Upper lobe of left lung (tissue), 6 donors: ENCODE data around the gene DACH1. TPM values are rescaled to one million over a fixed set of nuclear protein-coding genes. Genes with fewer than 3 reads are reported as not detected.

Experiments
- ATAC-seq, 2 donors: fragments of 200-7000 bp; cut with Tn5 transposase; one replicate each; pipeline ENCODE4 v1.9.1; 2022; ENCODE audit warnings: mild to moderate bottlenecking in 2 of 2, moderate library complexity in 2 of 2; ENCODE audit not compliant: low FRiP score in 2 of 2
- DNase-seq, 2 donors: peaks; one replicate each; pipeline ENCODE4 v3.0.0-alpha.2; 2019 to 2020
- H3K27ac ChIP-seq, 4 donors: fragments of 200-600 bp; sonication (generic); one replicate each; pipeline ENCODE4 v1.5.1; 2016 to 2019
- H3K27me3 ChIP-seq, 4 donors: fragments of 200-600 bp; sonication (generic); one replicate each; pipeline ENCODE4 v1.5.1; 2017 to 2019
- H3K36me3 ChIP-seq, 4 donors: fragments of 200-600 bp; sonication (generic); one replicate each; pipeline ENCODE4 v1.5.1; 2016 to 2019
- H3K4me1 ChIP-seq, 4 donors: fragments of 200-600 bp; sonication (generic); one replicate each; pipeline ENCODE4 v1.5.1; 2018 to 2019
- H3K4me3 ChIP-seq, 4 donors: fragments of 200-600 bp; sonication (generic); one replicate each; pipeline ENCODE4 v1.5.1; 2017 to 2019; ENCODE audit warnings: mild to moderate bottlenecking in 2 of 4, moderate library complexity in 1 of 4
- H3K9me3 ChIP-seq, 4 donors: fragments of 200-600 bp; sonication (generic); one replicate each; pipeline ENCODE4 v1.5.1; 2018 to 2019
- EP300 ChIP-seq, 4 donors: sonication (generic); formaldehyde crosslinking; IDR thresholded peaks; one replicate each; pipeline ENCODE4 v1.5.1; 2017; ENCODE audit warnings: antibody characterized with exemption in 4 of 4, control low read depth in 2 of 4
- POLR2A ChIP-seq, 4 donors: fragments of 450-650 bp; IDR thresholded peaks; one replicate each; pipeline ENCODE4 v1.5.1; 2016 to 2017; ENCODE audit warnings: antibody characterized with exemption in 4 of 4, mild to moderate bottlenecking in 2 of 4
- POLR2AphosphoS5 ChIP-seq, 2 donors: sonication (generic); formaldehyde crosslinking; IDR thresholded peaks; one replicate each; pipeline ENCODE4 v1.5.1; 2017; ENCODE audit warnings: antibody characterized with exemption in 2 of 2
- WGBS, 2 donors: methylation state at CpG; one replicate each; pipeline ENCODE4 v1.1.5; 2017 to 2018; 5-methylcytosine and 5-hydroxymethylcytosine counted together
- total RNA-seq, 6 donors: library from RNA; depleted of rRNA in 4 of 6; stranded (reverse); fragments of >200 nt in 4 of 6; gene quantifications; one replicate each; pipeline versions ENCODE4 v1.1.0 to v1.2.1, GENCODE V29; 2016 to 2021
- TF ChIP-seq, protein P1 (sequence below), 6 experiments: fragments of 450-650 bp in 4 of 6; fragments of 200-600 bp in 2 of 6; sonication (generic) in 2 of 6; IDR thresholded peaks; one replicate each; pipeline ENCODE4 v1.5.1; 2016 to 2019; ENCODE audit warnings: antibody characterized with exemption in 6 of 6
- donor health status: DM: no; HTN: no; CAD: no; lungs with moderate emphysema.
- donor health status: DM: no; HTN: yes; CAD: no; lungs with severe emphysema.

The DACH1 gene
- total RNA-seq, 6 donors from 2014 or later, result 4.7 to 10.5 (median 6.7) TPM

DNA sequence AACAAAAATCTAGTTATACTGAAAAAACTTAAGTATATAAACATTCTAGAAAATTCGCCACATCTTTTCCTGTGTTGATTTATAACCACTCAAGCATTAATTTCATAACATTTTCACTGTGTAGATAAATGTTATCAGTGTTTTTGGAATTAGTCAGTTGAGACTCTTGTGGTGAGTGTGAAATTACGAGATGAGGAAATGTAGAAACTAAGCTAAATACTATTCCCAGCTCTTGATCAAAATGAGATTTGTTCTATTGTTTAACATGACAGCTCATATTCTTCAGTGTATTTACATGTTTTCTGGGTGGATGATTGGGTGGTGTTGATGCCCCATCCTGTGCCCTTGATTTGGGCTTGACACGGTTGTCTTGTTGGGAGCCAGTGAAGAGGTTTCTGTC lies 406.8 kb downstream of the DACH1 start:
- no peak for TF ChIP-seq POLR2AphosphoS5 (IDR thresholded peaks at IDR 0.05)
- TF ChIP-seq, protein P1, sequence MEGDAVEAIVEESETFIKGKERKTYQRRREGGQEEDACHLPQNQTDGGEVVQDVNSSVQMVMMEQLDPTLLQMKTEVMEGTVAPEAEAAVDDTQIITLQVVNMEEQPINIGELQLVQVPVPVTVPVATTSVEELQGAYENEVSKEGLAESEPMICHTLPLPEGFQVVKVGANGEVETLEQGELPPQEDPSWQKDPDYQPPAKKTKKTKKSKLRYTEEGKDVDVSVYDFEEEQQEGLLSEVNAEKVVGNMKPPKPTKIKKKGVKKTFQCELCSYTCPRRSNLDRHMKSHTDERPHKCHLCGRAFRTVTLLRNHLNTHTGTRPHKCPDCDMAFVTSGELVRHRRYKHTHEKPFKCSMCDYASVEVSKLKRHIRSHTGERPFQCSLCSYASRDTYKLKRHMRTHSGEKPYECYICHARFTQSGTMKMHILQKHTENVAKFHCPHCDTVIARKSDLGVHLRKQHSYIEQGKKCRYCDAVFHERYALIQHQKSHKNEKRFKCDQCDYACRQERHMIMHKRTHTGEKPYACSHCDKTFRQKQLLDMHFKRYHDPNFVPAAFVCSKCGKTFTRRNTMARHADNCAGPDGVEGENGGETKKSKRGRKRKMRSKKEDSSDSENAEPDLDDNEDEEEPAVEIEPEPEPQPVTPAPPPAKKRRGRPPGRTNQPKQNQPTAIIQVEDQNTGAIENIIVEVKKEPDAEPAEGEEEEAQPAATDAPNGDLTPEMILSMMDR (IDR thresholded peaks at IDR 0.05), result no peak
- no peak for TF ChIP-seq EP300 (IDR thresholded peaks at IDR 0.05)
- no peak for TF ChIP-seq POLR2A (IDR thresholded peaks at IDR 0.05)
- H3K36me3 ChIP-seq, result no peaks in the 10 kb centered on the region

DNA sequence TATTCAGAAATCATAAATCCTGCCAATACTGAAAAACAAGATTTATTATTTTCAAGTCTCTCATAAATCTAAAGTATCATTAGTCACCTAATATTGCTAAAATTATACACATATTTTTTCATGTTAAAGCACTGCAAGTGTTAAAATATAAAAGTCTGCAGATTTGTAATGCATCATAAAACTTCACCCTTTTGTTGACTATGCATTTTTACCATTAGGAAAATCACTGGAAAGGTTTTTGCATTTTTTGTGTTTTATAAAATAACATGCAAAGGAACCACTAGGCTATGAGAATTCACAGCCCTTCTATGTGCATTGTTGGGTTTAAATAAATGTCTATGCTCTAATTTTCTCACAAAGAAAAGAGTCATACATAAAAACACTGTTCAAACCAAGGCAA lies 407.3 kb downstream of the DACH1 start:
- Histone ChIP-seq H3K4me3 (no peak overlapping the region), H3K27ac (no peak overlapping the region), H3K27me3 (no peaks in the 10 kb centered on the region), H3K4me1 (peaks cover 0 to 3% (median 0%) of the 10 kb centered on the region in 4 donors), H3K9me3 (no peaks in the 10 kb centered on the region), H3K36me3 (no peaks in the 10 kb centered on the region)
- no peak for TF ChIP-seq POLR2AphosphoS5 (IDR thresholded peaks at IDR 0.05)
- DNase-seq, result no peak
- ATAC-seq, result no peak

More for the DNA sequence above, 406.8 kb downstream of the DACH1 start:
- Histone ChIP-seq H3K9me3 (no peaks in the 10 kb centered on the region), H3K27ac (no peak overlapping the region), H3K4me1 (peaks cover 0 to 2% (median 0%) of the 10 kb centered on the region in 4 donors), H3K4me3 (no peak overlapping the region), H3K27me3 (no peaks in the 10 kb centered on the region)
- 19 to 29% methylated on average over 2 to 3 of the region's 3 CpGs for WGBS, 2 donors
- DNase-seq (no peak), ATAC-seq (no peak)

DNA sequence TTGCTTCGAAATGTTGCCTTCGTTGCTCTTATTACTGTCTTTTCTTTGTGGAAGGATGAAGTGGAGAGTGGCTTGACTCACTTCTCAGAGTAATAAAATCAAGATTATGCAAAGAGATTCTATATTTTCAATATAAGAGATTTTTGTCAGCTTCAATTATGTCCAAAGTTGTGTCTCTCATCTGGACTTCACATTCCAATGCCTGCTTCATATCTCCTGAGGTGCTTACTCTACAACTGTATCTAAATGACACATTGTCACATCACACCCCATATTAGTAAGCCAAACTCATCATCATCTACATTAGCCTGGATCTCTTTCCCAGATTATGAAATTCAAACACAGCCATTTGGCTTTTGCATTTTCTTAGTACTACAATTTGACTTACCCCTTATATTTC lies 409.4 kb downstream of the DACH1 start:
- H3K36me3 ChIP-seq, result no peaks in the 10 kb centered on the region
- peaks cover 0 to 6% (median 0%) of the 10 kb centered on the region in 4 donors for H3K4me1 ChIP-seq
- no peaks in the 10 kb centered on the region for H3K9me3 ChIP-seq
- TF ChIP-seq POLR2AphosphoS5 (IDR thresholded peaks at IDR 0.05) (no peak), POLR2A (IDR thresholded peaks at IDR 0.05) (no peak), EP300 (IDR thresholded peaks at IDR 0.05) (no peak)
- TF ChIP-seq, protein P1 (IDR thresholded peaks at IDR 0.05), result no peak
- H3K27ac ChIP-seq, result no peak overlapping the region
- H3K4me3 ChIP-seq, result no peak overlapping the region
- no peak for ATAC-seq
- no peak for DNase-seq
- WGBS, 2 donors, result 85 to 87% methylated on average over 2 of the region's 2 CpGs
- no peaks in the 10 kb centered on the region for H3K27me3 ChIP-seq

DNA sequence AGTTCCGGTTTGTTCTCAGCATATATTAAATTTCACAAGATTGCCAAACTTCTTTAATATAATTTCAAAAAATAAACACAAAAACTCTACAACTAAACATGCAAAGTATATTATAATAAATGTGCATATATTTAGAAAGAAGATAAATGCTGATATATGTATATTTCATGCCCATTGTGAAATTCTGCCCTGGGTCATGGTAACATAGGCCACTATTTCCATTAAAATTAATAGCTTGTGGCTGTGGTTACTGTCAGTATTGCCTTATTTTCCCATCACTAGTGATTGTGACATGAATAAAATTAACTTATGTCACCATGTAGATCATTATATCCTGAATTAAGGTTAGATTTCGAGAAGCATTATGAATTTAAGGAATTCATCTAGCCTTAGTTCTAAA lies 410.9 kb downstream of the DACH1 start:
- Histone ChIP-seq H3K27ac (no peak overlapping the region), H3K4me1 (peaks cover 0 to 6% (median 0%) of the 10 kb centered on the region in 4 donors), H3K36me3 (no peaks in the 10 kb centered on the region), H3K27me3 (no peaks in the 10 kb centered on the region), H3K4me3 (no peak overlapping the region), H3K9me3 (no peaks in the 10 kb centered on the region)
- DNase-seq (no peak), ATAC-seq (no peak)
- TF ChIP-seq POLR2A (IDR thresholded peaks at IDR 0.05) (no peak), EP300 (IDR thresholded peaks at IDR 0.05) (no peak), POLR2AphosphoS5 (IDR thresholded peaks at IDR 0.05) (no peak)
- TF ChIP-seq, protein P1 (IDR thresholded peaks at IDR 0.05), result no peak
- WGBS, 2 donors, result 80 to 92% methylated on average over 2 of the region's 2 CpGs

DNA sequence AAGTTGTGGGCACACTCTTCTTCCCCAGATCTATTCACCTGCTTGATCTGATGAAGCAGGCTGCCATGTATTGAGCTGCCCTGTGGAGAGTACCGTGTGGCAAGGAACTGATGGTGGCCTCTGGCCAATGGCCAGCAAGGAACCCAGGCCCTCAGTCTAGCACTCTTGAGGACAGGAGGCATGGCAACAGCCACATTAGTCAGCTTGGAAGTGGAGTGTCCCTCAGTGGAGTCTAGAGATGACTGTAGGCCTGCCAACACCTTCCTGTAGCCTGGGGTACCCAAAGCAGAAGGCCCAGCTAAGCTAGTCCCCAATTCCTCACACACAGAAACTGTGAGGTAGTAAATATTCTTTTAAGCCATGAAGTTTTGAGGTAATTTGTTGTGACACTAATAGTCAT lies 412.5 kb downstream of the DACH1 start:
- TF ChIP-seq, protein P1 (IDR thresholded peaks at IDR 0.05), result no peak
- no peak for TF ChIP-seq POLR2A (IDR thresholded peaks at IDR 0.05)
- TF ChIP-seq POLR2AphosphoS5 (IDR thresholded peaks at IDR 0.05), result no peak
- TF ChIP-seq EP300 (IDR thresholded peaks at IDR 0.05), result no peak
- H3K27ac ChIP-seq, result peak overlapping the region in 1 of 4 donors; percentile 27
- 88 to 96% methylated on average over 1 of the region's 1 CpG for WGBS, 2 donors
- no peak overlapping the region for H3K4me3 ChIP-seq
- ATAC-seq, result no peak
- H3K4me1 ChIP-seq, result peaks cover 0 to 3% (median 0%) of the 10 kb centered on the region in 4 donors
- H3K27me3 ChIP-seq, result no peaks in the 10 kb centered on the region
- no peaks in the 10 kb centered on the region for H3K36me3 ChIP-seq
- H3K9me3 ChIP-seq, result no peaks in the 10 kb centered on the region
- no peak for DNase-seq
